GM19238 (cell line): ENCODE results near the gene NFE2L2.
"Not testable (repeated sequence)": the region's sequence is repeated elsewhere in the genome, so short reads cannot be mapped to it uniquely, and the experiment has no call there.

Experiments used
- DNase-seq: peaks from one replicate; pipeline ENCODE4 v3.0.0; 2011; ENCODE audit warnings: low spot score; ENCODE audit not compliant: insufficient read length

Gene NFE2L2

GRCh38 chr2:177195194-177195593 lies 69.3 kb downstream of the NFE2L2 start:
- no peak for DNase-seq

DNA sequence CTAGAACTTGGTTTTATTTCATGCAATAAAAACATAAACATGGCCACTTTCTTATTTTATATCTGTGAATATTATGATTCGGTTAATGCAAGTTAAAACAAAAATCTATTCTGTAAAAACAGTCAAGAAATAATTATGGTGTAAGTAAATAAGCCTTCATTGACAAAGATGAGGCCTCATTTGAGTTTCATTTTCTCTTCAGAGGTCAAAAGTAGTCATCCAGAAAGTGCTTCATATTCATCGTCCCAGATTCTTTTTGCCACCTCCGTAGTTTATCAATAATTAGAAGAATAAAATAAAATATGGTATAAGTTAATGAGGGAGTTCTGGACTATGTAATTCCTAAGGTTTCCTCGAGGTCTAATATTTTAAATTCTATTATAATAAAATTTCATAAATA lies 71.3 kb downstream of the NFE2L2 start:
- DNase-seq, result no peak

DNA sequence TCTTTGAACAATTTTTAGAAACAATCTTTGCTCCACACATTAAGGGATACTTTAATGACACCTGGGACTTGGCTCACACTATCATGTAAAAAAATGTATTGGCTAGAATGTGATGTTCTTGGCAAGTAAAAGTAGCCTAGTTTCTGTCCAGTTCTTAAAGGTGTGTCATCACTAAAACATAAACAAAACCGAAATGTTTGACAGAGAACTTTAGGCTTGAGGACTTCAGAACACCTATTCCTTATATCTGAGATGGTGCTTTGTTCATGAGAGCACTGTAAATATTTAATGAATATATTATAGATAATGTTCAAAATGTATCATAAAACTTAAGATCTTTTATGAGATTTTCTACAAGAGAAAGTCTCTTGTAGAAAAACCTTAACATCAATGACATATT lies 71.7 kb downstream of the NFE2L2 start:
- no peak for DNase-seq

- no peak for DNase-seq
Observed at GRCh38 chr2:177190941-177191340, 73.6 kb downstream of the NFE2L2 start.

DNA sequence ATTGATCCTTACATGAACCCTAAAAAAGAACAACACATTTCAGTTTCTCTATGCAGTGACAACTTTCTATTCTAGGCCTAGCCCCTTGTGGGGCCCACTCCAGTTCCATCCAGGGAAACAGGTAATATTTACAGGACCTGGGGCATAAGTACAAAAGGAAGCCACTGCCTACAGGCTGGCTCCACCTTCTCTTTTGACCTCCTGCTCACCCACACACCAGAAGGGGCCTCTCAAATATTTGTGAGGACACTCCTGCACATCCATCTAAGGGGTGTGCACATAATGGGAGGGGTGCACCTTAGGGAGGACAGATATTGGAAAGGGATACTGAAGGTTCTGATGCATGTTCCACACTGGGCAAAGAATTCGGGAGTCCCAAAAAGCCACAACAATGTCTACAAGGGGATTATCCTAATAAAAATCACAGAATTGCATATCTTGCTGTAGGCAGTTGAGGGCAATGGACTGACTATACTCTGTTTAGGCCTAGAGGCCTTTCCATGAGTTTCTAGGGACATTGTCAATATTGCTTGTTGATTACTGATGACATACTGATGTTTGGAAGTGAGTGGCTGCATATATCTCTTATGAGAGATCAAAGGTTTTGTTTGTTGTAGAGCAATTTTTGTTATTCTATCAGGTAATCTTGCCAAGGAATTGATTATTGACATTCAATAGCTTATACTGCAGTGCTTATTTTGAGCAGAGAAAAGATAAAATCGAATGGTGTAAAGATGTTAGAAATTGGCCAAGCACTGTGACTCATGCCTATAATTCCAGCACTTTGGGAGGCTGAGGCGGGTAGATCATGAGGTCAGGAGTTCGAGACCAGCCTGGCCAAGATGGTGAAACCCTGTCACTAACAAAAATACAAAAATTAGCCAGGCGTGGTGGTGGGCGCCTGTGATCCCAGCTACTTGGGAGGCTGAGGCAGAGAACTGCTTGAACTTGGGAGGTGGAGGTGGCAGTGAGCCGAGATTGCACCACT lies 75.8 kb downstream of the NFE2L2 start:
- no peak for DNase-seq

DNA sequence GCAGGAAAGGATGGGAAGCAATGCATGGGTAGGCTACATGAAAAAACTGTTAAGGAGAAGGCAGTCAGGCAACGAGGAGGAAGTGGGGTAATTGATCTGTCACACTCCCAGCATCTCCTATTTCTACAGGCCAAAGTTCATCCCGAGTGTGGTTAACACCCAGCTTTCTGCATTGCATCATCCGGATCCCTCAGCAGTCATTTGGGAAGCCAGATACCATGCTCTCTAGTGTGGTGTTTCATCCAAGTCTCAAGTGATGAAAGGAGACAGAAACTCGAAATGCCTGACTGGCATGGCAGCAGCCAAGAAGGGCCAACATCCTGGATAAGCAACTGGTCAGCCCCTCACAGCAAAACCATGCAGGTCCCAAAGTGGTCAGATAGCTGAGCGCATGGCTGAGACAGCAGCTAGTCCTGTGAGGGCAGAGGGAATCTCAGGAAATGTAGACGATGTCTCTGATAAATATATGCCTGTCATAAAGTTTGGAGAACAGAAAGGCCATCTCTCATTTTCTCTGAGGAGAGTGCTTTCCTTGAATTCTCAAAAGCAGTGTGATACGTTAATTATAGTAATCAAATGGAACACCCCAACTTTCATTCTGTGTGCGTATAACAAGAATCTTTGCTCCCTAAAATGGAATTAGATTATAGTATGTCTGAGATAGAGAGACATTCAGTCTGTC lies 76.8 kb downstream of the NFE2L2 start:
- no peak for DNase-seq

DNA sequence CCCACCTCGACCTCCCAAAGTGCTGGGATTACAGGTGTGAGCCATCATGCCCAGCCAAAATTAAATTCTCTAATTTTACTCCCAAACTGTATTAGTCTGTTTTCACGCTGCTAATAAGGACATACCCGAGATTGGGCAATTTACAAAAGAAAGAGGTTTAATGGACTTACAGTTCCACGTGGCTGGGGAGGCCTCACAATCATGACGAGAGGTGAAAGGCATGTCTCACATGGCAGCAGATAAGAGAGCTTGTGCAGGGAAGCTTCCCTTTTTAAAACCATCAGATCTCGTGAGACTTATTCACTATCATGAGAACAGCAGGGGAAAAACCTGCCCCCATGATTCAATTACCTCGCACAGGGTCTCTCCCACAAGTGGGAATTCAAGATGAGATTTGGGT lies 78.5 kb downstream of the NFE2L2 start:
- not testable (repeated sequence) for DNase-seq

DNA sequence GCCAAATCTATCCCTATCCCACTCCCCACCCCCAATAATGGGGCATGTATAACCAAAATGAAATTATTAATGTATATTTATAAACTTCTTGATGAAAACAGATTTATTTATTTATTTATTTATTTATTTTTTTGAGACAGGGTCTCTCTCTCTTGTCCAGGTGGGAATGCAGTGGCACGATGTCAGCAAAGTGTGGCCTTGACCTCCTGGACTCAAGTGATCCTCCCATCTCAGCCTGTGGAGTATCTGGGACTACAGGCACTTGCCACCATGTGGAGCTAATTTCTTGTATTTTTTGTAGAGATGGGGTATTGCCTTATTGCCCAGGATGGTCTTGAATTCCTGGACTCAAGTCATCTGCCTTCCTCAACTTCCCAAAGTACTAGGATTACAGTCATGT lies 79.9 kb downstream of the NFE2L2 start:
- DNase-seq, result no peak

GRCh38 chr2:177183860-177184259 lies 80.7 kb downstream of the NFE2L2 start:
- DNase-seq, result no peak
